Gastrocnemius medialis (tissue), 4 donors: Measurements from ENCODE around the gene BBOF1.

Source experiments
- CTCF ChIP-seq, 5 experiments: fragments of 450-650 bp in 3 of 5; fragments of 200-600 bp in 2 of 5; sonication (generic) in 2 of 5; IDR thresholded peaks in 4 of 5; conservative IDR thresholded peaks in 1 of 5; 1 replicate in 4 of 5; 2 replicates in 1 of 5; pipeline ENCODE4 v1.5.1; 2016 to 2019; ENCODE audit warnings: antibody characterized with exemption in 5 of 5, mild to moderate bottlenecking in 3 of 5, moderate library complexity in 3 of 5
- POLR2A ChIP-seq, 2 donors: fragments of 450-650 bp; IDR thresholded peaks; one replicate each; pipeline ENCODE4 v1.6.1; 2017; ENCODE audit warnings: antibody characterized with exemption in 2 of 2, mild to moderate bottlenecking in 2 of 2, moderate library complexity in 2 of 2

GRCh38 chr14:74048281-74048680 lies 29.1 kb downstream of the BBOF1 start:
- TF ChIP-seq CTCF (IDR thresholded peaks at IDR 0.05 in 4 of 5, conservative IDR thresholded peaks at IDR 0.05 in 1 of 5) (no peak), POLR2A (IDR thresholded peaks at IDR 0.05) (no peak)
